ENCODE data around the gene EP400.

DNA sequence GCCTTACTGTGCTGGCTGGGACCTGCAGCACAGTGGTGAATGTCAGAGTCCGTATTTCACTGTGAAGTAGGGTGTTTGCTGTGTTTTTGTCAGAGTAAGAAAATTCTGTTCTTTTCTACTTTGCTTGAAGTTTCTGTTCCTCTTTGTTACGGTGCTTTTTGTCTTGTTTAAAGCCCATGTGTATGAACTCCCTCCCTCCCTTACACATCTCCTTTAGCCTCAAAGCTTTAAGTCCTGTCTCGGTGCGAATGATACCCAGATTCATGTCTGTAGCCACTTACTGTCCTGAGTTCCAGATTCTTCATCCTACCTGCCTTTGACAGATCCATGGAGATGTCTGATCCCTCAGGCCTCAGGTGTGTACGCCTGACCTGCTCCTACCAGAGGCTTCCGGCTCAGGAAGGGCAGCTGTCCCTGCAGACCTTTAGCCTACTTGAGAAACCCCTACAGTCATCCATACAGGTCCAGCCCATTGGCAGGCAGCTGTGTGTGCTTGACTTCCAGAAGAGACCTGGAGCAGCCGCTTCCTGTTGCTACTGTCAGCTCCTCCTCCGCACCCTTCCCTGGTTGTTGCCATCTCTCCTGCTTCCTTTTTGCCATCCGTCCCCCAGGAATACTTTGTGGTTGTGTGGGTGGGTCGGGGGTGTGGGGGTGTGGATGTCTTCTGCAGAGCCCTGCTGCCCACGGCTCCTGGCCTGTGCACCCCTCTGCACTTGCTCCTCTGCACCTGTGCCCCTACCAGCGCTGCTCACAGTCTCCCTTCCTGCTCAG is 121.5 kb downstream of the EP400 start:
- TF ChIP-seq, protein P1, sequence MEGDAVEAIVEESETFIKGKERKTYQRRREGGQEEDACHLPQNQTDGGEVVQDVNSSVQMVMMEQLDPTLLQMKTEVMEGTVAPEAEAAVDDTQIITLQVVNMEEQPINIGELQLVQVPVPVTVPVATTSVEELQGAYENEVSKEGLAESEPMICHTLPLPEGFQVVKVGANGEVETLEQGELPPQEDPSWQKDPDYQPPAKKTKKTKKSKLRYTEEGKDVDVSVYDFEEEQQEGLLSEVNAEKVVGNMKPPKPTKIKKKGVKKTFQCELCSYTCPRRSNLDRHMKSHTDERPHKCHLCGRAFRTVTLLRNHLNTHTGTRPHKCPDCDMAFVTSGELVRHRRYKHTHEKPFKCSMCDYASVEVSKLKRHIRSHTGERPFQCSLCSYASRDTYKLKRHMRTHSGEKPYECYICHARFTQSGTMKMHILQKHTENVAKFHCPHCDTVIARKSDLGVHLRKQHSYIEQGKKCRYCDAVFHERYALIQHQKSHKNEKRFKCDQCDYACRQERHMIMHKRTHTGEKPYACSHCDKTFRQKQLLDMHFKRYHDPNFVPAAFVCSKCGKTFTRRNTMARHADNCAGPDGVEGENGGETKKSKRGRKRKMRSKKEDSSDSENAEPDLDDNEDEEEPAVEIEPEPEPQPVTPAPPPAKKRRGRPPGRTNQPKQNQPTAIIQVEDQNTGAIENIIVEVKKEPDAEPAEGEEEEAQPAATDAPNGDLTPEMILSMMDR (optimal IDR thresholded peaks at IDR 0.05 in 1 of 3, IDR thresholded peaks at IDR 0.05 in 1 of 3, conservative IDR thresholded peaks at IDR 0.05 in 1 of 3; ENCODE audit: extremely low read depth in 1 of 3, insufficient read depth in 2 of 3, low read length in 3 of 3): no peak
- TF ChIP-seq EZH2 (IDR thresholded peaks at IDR 0.05; ENCODE audit: low read length): no peak
